Thyroid gland (tissue), 4 donors: ENCODE measurements around the gene MBNL2. TPM values are rescaled to one million over a fixed set of nuclear protein-coding genes. Genes with fewer than 3 reads are reported as not detected.

Experiments
- DNase-seq, 2 donors: peaks; one replicate each; pipeline ENCODE4 v3.0.0-alpha.2; 2019
- H3K27ac ChIP-seq, 3 donors: fragments of 200-600 bp; sonication (generic); 1 replicate in 2 of 3; 2 replicates in 1 of 3; pipeline ENCODE4 v1.5.1; 2016 to 2019; ENCODE audit warnings: mild to moderate bottlenecking in 1 of 3, moderate library complexity in 1 of 3
- H3K27me3 ChIP-seq: fragments of 200-600 bp; sonication (generic); one replicate; pipeline ENCODE4 v1.5.1; 2019
- H3K36me3 ChIP-seq, 2 donors: fragments of 200-600 bp; sonication (generic); one replicate each; pipeline ENCODE4 v1.5.1; 2016 to 2019
- H3K4me1 ChIP-seq, 2 donors: fragments of 200-600 bp; sonication (generic); one replicate each; pipeline ENCODE4 v1.5.1; 2017 to 2019
- H3K4me3 ChIP-seq, 3 donors: fragments of 200-600 bp; sonication (generic); replicated peaks in 1 of 3; 1 replicate in 2 of 3; 2 replicates in 1 of 3; pipeline ENCODE4 v1.5.1; 2016; ENCODE audit warnings: mild to moderate bottlenecking in 1 of 3
- H3K9me3 ChIP-seq: fragments of 200-600 bp; sonication (generic); one replicate; pipeline ENCODE4 v1.5.1; 2017
- CTCF ChIP-seq, 6 experiments: fragments of 200-600 bp in 3 of 6; fragments of 450-650 bp in 3 of 6; sonication (generic) in 3 of 6; IDR thresholded peaks; one replicate each; pipeline ENCODE4 v1.5.1; 2016 to 2019; ENCODE audit warnings: antibody characterized with exemption in 6 of 6, mild to moderate bottlenecking in 2 of 6, inconsistent platforms in 1 of 6, moderate library complexity in 1 of 6
- POLR2A ChIP-seq, 2 donors: fragments of 450-650 bp; IDR thresholded peaks; one replicate each; pipeline ENCODE4 v1.6.1; 2017; ENCODE audit warnings: antibody characterized with exemption in 2 of 2, mild to moderate bottlenecking in 2 of 2, moderate library complexity in 1 of 2
- WGBS, 2 donors: methylation state at CpG; one replicate each; pipeline ENCODE4 v1.1.5; 2017; 5-methylcytosine and 5-hydroxymethylcytosine counted together
- intact Hi-C: fragments of 100-400 bp; cut with DNase I; formaldehyde crosslinking; loops from one replicate; pipeline ENCODE4 v1.15.1; 2023
- total RNA-seq, 4 donors: library from RNA; depleted of rRNA; stranded (reverse); fragments of >200 nt; gene quantifications; one replicate each; pipeline ENCODE4 v1.2.3, GENCODE V29; 2016

Gene MBNL2
- total RNA-seq, 4 donors from 2014 or later, result 93.4 to 99.9 (median 98.3) TPM

DNA sequence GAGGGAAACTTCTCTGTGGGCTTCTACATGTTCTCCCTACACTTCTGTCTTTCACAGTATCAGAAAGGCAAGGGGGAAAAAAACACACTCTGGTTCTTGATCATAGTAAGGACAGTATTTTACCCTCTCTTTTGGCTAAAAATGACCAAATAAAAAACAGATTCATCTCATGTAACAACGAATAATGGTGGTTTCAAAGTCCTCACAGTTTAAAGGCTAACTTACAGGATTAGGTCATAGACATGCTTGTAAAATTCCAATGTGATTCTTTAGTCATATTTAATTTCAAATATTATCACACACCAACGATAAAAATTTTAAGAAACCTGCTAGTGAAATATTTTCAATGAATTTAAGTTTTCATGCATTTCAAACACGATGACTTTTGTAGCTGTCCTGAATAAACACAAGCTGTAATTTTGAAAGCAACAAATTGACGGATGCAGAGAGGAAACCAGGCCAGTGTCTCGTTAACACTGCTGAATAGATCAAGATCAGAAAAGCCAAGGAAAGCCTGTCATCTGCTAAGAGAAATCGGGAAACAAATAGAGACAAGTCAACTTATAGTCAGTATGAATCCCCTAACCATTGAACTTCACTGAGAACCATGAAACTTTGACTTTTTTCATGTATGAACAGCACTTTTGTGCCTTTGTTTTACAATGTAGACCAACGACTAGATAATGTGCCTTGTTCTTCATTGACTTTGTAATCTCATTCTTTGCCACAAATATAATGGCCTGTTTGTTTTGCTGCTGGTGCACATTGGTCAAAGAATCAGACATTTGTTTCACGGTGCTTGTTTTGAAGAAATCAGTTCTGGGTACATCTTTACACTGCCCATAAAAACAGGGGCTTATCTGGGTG, 22.0 kb downstream of the MBNL2 start:
- Histone ChIP-seq H3K27ac (peak overlapping the region in 2 of 3 donors; percentile 12 to 43), H3K27me3 (no peaks in the 10 kb centered on the region), H3K36me3 (no peaks in the 10 kb centered on the region), H3K9me3 (no peaks in the 10 kb centered on the region), H3K4me3 (no peak overlapping the region), H3K4me1 (peaks cover 27 to 52% of the 10 kb centered on the region in 2 donors)
- DNase-seq, result no peak
- WGBS, 2 donors, result 63 to 71% methylated on average over 8 of the region's 8 CpGs
- intact Hi-C loops, result no loop called here
- TF ChIP-seq CTCF (IDR thresholded peaks at IDR 0.05) (no peak), POLR2A (IDR thresholded peaks at IDR 0.05) (no peak)

DNA sequence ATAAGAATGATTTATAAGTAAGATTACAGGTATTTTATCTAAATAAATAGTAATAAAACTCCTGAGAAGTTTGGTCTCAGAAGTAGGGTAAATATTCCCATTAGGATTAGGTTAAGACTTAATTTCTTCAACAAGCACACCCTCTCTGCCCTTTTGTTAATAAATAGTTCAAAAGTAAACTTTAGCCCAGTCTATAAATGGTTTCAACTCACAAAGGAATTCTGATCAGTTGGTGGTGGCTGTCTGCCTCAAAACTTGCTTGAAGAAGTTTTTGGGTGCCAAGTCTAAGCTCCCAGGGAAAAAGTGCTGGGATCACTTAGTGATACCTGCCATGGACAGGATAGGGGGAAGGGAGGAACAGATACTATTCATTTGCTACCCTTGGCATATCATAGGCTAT, 22.9 kb downstream of the MBNL2 start:
- H3K9me3 ChIP-seq, result no peaks in the 10 kb centered on the region
- no peaks in the 10 kb centered on the region for H3K36me3 ChIP-seq
- TF ChIP-seq POLR2A (IDR thresholded peaks at IDR 0.05) (no peak), CTCF (IDR thresholded peaks at IDR 0.05) (no peak)
- no peak overlapping the region for H3K4me3 ChIP-seq
- H3K4me1 ChIP-seq, result peaks cover 25 to 49% of the 10 kb centered on the region in 2 donors
- H3K27ac ChIP-seq, result peak overlapping the region in 2 of 3 donors; percentile 9 to 19
- no peaks in the 10 kb centered on the region for H3K27me3 ChIP-seq
- intact Hi-C loops, result no loop called here
- no peak for DNase-seq

DNA sequence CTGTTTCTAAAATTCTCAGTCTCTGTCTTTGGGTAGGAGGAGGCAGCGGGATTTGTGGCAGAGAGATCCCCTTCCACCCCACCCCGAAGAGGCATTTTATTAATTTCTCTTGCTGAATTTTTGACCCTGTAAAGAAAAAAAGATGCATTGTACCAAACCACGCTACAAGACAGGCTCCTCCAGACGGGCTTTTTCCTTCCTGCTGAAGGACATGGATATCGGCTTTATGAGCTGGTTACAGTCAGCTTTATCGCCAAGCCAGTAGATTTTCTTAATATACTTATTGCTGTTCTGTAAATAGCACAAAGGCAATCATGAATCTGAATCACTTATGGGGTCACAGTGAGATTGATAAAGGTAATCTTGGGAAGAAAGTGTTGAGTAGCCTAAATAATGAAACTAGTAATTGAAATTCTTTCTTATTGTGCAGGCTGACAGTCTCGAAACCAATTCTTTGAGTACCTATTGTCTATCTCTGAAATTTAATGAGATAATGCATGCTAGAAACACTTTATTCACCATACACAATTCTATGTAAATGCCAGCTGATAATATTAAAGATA, 24.5 kb downstream of the MBNL2 start:
- Histone ChIP-seq H3K36me3 (no peaks in the 10 kb centered on the region), H3K4me3 (no peak overlapping the region), H3K4me1 (peaks cover 27 to 48% of the 10 kb centered on the region in 2 donors), H3K27ac (peak overlapping the region in 2 of 3 donors; percentile 15 to 43), H3K9me3 (no peaks in the 10 kb centered on the region), H3K27me3 (no peaks in the 10 kb centered on the region)
- WGBS, 2 donors, result 73 to 81% methylated on average over 7 of the region's 7 CpGs
- TF ChIP-seq CTCF (IDR thresholded peaks at IDR 0.05) (no peak), POLR2A (IDR thresholded peaks at IDR 0.05) (no peak)
- DNase-seq, result no peak
- intact Hi-C loops, result no loop called here

DNA sequence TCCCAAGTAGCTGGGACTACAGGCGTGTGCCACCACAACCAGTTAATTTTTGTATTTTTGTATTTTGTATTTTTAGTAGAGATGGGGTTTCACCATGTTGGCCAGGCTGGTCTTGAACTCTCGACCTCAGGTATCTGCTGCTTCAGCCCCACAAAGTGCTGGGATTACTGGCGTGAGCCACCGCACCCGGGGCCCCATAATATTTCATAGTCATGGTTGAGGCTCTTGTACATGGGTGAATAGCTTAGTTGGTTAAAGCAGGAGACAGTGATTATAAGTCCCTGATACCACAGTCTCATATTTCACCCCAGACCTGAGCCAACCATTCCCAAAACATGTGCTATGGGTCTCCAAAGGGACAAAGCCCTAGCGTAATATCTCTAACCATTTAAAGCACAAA, 26.1 kb downstream of the MBNL2 start:
- H3K4me3 ChIP-seq, result no peak overlapping the region
- intact Hi-C loops, result no loop called here
- no peaks in the 10 kb centered on the region for H3K36me3 ChIP-seq
- no peak for DNase-seq
- TF ChIP-seq CTCF (IDR thresholded peaks at IDR 0.05) (no peak), POLR2A (IDR thresholded peaks at IDR 0.05) (no peak)
- H3K4me1 ChIP-seq, result peaks cover 27 to 40% of the 10 kb centered on the region in 2 donors
- 91 to 92% methylated on average over 6 of the region's 6 CpGs for WGBS, 2 donors
- no peaks in the 10 kb centered on the region for H3K9me3 ChIP-seq
- H3K27ac ChIP-seq, result peak overlapping the region in 2 of 3 donors; percentile 47 to 60
- H3K27me3 ChIP-seq, result no peaks in the 10 kb centered on the region
